Measurements from ENCODE around the gene ASIC2. TPM values are rescaled to one million over a fixed set of nuclear protein-coding genes. Genes with fewer than 3 reads are reported as not detected.

The ASIC2 gene
- total RNA-seq, 2 donors from 2014 or later: 0.48 to 1.3 TPM

DNA sequence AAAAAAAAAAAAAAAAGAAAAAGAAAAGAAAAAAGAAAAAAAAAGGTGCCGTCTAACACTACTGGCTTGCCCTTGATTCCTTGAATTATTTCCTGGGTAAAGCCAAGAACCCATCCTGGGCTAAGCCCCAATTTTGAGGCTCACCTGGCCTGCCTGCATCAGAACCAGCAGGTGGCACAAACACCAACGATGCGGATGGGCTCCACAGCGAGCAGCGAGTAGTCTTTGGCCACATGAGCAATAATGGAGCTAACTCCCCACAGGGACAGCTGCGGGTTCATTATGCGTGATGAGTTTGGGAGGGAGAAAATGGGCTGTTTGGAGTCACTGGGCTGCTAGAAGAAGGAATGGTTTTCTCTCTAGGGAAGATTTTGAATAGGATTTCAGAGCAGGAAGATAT, 91.1 kb downstream of the ASIC2 start:
- H3K4me1 ChIP-seq: no peaks in the 10 kb centered on the region
- no peak overlapping the region for H3K27ac ChIP-seq
- H3K9ac ChIP-seq (ENCODE audit: low read depth in 2 of 2, low read length in 2 of 2): no peak overlapping the region
- H3K9me3 ChIP-seq: no peaks in the 10 kb centered on the region
- H3K4me3 ChIP-seq: no peak overlapping the region
- intact Hi-C loops (cut with DNase I): no loop called here
- TF ChIP-seq, protein P1, sequence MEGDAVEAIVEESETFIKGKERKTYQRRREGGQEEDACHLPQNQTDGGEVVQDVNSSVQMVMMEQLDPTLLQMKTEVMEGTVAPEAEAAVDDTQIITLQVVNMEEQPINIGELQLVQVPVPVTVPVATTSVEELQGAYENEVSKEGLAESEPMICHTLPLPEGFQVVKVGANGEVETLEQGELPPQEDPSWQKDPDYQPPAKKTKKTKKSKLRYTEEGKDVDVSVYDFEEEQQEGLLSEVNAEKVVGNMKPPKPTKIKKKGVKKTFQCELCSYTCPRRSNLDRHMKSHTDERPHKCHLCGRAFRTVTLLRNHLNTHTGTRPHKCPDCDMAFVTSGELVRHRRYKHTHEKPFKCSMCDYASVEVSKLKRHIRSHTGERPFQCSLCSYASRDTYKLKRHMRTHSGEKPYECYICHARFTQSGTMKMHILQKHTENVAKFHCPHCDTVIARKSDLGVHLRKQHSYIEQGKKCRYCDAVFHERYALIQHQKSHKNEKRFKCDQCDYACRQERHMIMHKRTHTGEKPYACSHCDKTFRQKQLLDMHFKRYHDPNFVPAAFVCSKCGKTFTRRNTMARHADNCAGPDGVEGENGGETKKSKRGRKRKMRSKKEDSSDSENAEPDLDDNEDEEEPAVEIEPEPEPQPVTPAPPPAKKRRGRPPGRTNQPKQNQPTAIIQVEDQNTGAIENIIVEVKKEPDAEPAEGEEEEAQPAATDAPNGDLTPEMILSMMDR (IDR thresholded peaks at IDR 0.05): no peak
- no peaks in the 10 kb centered on the region for H3K27me3 ChIP-seq
- no peak for DNase-seq
- no peaks in the 10 kb centered on the region for H3K36me3 ChIP-seq

DNA sequence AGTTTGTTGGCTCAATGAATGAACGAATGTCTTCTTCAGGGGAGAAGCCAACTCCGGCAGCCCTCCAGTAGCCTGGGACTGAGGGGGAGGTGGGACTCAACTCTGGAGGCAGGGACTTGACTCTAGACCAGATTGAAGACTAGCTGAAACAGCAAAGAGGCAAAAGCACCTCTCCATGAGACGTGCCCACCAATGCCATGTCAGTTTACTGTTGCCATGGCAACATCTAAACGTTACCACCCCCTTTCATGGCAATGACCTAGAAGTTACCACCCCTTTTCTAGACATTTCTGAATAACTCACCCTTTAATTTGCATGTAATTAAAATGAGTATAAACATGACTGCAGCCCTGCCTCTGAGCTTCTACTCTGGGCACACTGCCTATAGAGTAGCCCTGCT, 91.8 kb downstream of the ASIC2 start:
- no peak for DNase-seq
- Histone ChIP-seq H3K4me1 (no peaks in the 10 kb centered on the region), H3K36me3 (no peaks in the 10 kb centered on the region), H3K9me3 (no peaks in the 10 kb centered on the region), H3K4me3 (no peak overlapping the region), H3K27me3 (no peaks in the 10 kb centered on the region), H3K27ac (no peak overlapping the region), H3K9ac (ENCODE audit: low read depth in 2 of 2, low read length in 2 of 2) (no peak overlapping the region)
- TF ChIP-seq, protein P1 (IDR thresholded peaks at IDR 0.05): no peak
- intact Hi-C loops (cut with DNase I): no loop called here

DNA sequence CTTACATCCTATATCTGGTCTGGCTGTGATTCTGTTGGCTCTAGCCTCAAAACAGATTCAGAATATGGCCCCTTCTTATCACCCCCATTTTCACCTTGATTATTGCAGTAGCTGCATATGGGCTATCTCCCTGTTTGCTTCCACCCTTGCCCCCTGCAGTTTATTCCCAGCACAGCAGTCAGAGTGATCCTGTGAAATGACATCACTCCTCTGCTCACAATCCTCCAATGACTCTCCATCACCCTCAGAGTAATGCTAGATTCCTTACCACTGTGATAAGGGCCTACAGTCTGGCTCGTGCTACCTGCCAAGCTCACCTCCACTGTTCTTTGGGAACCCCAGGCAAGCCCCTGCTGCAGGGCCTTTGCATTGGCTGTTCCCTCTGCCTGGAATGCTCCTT, 92.5 kb downstream of the ASIC2 start:
- Histone ChIP-seq H3K9ac (ENCODE audit: low read depth in 2 of 2, low read length in 2 of 2) (no peak overlapping the region), H3K4me3 (no peak overlapping the region), H3K27me3 (no peaks in the 10 kb centered on the region), H3K36me3 (no peaks in the 10 kb centered on the region), H3K4me1 (no peaks in the 10 kb centered on the region), H3K27ac (no peak overlapping the region), H3K9me3 (no peaks in the 10 kb centered on the region)
- no peak for DNase-seq
- TF ChIP-seq, protein P1 (IDR thresholded peaks at IDR 0.05): no peak
- intact Hi-C loops (cut with DNase I): no loop called here

DNA sequence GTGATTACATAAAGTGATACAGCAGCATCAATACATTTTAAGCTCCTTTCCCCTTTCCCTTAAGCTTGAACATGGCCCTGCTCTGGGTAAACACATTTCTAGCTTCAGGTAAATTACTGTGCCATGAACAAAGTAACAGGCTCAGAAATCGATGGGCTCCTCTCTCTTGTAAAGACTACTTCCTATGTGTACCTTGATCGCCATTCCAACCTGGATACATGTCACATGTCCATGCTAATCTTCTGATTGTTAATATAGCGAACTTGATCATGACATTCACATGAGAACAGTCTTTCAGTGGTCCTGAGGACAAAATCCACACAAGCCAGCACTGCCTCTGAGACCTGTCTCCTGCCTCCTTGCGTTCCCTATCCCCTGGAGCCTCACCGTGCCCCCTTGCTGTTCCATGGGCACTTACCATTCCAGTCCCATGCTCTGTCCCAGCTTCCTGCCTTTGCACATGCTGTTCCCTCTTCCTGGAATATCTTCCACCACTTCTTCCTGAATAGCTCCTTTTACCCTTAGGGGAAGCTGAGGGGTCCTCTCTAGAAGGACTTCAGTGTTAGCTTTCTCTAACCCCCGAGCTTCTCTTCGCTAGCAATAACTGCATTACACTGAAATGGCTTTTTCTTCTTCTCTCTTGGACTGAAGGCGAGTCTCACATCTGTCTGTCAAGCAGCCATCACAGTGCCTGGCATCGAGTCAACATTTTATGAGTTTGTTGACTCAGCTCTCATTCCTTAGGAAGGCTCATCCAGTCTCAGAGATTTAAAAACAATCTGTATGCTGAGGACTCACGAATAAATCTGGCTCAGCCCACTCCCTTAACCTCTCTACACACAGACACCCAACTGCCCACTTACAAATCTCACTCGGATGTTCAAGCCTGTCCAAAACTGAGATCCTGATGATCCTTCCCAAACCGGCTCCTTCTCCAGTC, 93.3 kb downstream of the ASIC2 start:
- H3K27me3 ChIP-seq: no peaks in the 10 kb centered on the region
- intact Hi-C loops (cut with DNase I): no loop called here
- no peak overlapping the region for H3K27ac ChIP-seq
- no peaks in the 10 kb centered on the region for H3K36me3 ChIP-seq
- H3K4me3 ChIP-seq: no peak overlapping the region
- peak; percentile 52 for DNase-seq
- no peaks in the 10 kb centered on the region for H3K4me1 ChIP-seq
- no peak overlapping the region for H3K9ac ChIP-seq (ENCODE audit: low read depth in 2 of 2, low read length in 2 of 2)
- TF ChIP-seq, protein P1 (IDR thresholded peaks at IDR 0.05): no peak
- no peaks in the 10 kb centered on the region for H3K9me3 ChIP-seq

DNA sequence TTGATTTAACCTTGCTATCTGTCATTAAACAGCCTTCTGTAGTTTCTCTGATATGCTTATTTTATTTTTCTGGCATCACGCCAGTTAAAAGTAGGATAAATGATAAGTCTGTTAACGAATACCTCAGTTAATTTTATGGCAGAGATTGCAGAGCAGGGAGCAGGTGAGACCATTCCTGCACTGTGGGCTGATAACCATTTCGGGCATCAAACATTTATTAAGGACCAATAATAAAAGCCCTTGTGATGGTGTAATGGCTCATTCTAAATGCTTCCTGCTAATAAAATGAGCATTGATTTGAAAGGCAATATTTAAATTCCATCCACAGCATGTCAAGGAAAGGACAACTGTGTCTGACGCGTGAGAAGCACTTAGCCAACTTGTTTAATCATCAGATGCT, 94.1 kb downstream of the ASIC2 start:
- H3K27ac ChIP-seq: no peak overlapping the region
- intact Hi-C loops (cut with DNase I): no loop called here
- no peaks in the 10 kb centered on the region for H3K4me1 ChIP-seq
- no peaks in the 10 kb centered on the region for H3K27me3 ChIP-seq
- no peak for DNase-seq
- H3K36me3 ChIP-seq: no peaks in the 10 kb centered on the region
- TF ChIP-seq, protein P1 (IDR thresholded peaks at IDR 0.05): no peak
- no peak overlapping the region for H3K9ac ChIP-seq (ENCODE audit: low read depth in 2 of 2, low read length in 2 of 2)
- no peak overlapping the region for H3K4me3 ChIP-seq
- no peaks in the 10 kb centered on the region for H3K9me3 ChIP-seq
